ENCODE measurements around the gene PCCA. TPM values are rescaled to one million over a fixed set of nuclear protein-coding genes. Genes with fewer than 3 reads are reported as not detected.

Gene PCCA
- total RNA-seq, 1 experiment from 2014 or later = 8.9 TPM

- BruUV-seq (replicated peaks) = no TSS peak
These were observed 202.7 kb downstream of the PCCA start for GRCh38 chr13:100291624-100292023.

GRCh38 chr13:100297413-100297812 lies 208.5 kb downstream of the PCCA start:
- Mint-ChIP-seq H3K9me3 (ENCODE audit: low read depth, unreplicated experiment) (no peaks in the 10 kb centered on the region), H3K36me3 (ENCODE audit: insufficient read depth, unreplicated experiment) (no peaks in the 10 kb centered on the region), H3K4me1 (ENCODE audit: low read depth, unreplicated experiment) (no peaks in the 10 kb centered on the region), H3K4me3 (ENCODE audit: low read depth, unreplicated experiment) (no peak overlapping the region), H3K27me3 (ENCODE audit: unreplicated experiment) (no peaks in the 10 kb centered on the region), H3K27ac (ENCODE audit: unreplicated experiment) (no peak overlapping the region)
- CTCF ChIA-PET = interaction anchor here (0.6 kb wide), 1 partner anchor 626 kb away, joined by 3 read pairs; no protein-coding TSS in a partner anchor
- no TSS peak for BruUV-seq (replicated peaks)
- DNase-seq = no peak
- TF ChIP-seq, protein P1, sequence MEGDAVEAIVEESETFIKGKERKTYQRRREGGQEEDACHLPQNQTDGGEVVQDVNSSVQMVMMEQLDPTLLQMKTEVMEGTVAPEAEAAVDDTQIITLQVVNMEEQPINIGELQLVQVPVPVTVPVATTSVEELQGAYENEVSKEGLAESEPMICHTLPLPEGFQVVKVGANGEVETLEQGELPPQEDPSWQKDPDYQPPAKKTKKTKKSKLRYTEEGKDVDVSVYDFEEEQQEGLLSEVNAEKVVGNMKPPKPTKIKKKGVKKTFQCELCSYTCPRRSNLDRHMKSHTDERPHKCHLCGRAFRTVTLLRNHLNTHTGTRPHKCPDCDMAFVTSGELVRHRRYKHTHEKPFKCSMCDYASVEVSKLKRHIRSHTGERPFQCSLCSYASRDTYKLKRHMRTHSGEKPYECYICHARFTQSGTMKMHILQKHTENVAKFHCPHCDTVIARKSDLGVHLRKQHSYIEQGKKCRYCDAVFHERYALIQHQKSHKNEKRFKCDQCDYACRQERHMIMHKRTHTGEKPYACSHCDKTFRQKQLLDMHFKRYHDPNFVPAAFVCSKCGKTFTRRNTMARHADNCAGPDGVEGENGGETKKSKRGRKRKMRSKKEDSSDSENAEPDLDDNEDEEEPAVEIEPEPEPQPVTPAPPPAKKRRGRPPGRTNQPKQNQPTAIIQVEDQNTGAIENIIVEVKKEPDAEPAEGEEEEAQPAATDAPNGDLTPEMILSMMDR (IDR thresholded peaks at IDR 0.05; ENCODE audit: unreplicated experiment) = no peak
- intact Hi-C loops (cut with micrococcal nuclease; ENCODE audit: unreplicated experiment) = no loop called here

More at GRCh38 chr13:100291624-100292023, 202.7 kb downstream of the PCCA start:
- Mint-ChIP-seq H3K27me3 (ENCODE audit: unreplicated experiment) (no peaks in the 10 kb centered on the region), H3K27ac (ENCODE audit: unreplicated experiment) (no peak overlapping the region), H3K4me1 (ENCODE audit: low read depth, unreplicated experiment) (no peaks in the 10 kb centered on the region), H3K4me3 (ENCODE audit: low read depth, unreplicated experiment) (no peak overlapping the region), H3K9me3 (ENCODE audit: low read depth, unreplicated experiment) (no peaks in the 10 kb centered on the region), H3K36me3 (ENCODE audit: insufficient read depth, unreplicated experiment) (no peaks in the 10 kb centered on the region)
- intact Hi-C loops (cut with micrococcal nuclease; ENCODE audit: unreplicated experiment) = no loop called here
- no peak for DNase-seq
- TF ChIP-seq, protein P1 (IDR thresholded peaks at IDR 0.05; ENCODE audit: unreplicated experiment) = no peak
- CTCF ChIA-PET = no interaction called here

DNA sequence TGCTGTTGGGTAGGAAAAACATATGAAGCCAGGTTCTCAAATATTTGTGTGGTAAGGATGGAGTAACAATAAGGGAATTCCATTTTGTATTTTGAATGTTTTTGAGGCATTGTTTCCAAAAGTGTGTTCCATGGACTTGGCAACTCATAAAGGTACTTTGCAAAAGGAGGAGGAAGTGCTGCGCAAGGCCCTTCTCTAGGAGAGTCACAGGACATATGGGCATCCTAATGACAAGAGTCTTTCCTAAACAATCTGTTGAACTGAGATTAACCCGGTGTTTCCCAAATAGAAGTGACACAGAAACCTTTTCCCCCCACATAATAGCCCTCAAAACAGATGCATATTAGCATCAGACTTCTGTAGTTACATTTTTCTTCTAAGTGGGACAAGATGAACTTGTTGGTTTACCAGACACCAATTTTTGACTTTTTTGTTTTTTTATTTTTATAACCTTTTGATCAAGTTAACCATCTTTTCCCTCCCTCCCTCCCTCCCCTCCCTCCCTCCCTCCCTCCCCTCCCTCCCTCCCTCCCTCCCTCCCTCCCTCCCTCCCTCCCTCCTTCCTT lies 209.3 kb downstream of the PCCA start:
- Mint-ChIP-seq H3K36me3 (ENCODE audit: insufficient read depth, unreplicated experiment) (no peaks in the 10 kb centered on the region), H3K27me3 (ENCODE audit: unreplicated experiment) (no peaks in the 10 kb centered on the region), H3K4me1 (ENCODE audit: low read depth, unreplicated experiment) (no peaks in the 10 kb centered on the region), H3K27ac (ENCODE audit: unreplicated experiment) (no peak overlapping the region), H3K9me3 (ENCODE audit: low read depth, unreplicated experiment) (no peaks in the 10 kb centered on the region), H3K4me3 (ENCODE audit: low read depth, unreplicated experiment) (no peak overlapping the region)
- CTCF ChIA-PET = interaction anchor here (0.6 kb wide), 1 partner anchor 627 kb away, joined by 3 read pairs; no protein-coding TSS in a partner anchor
- TF ChIP-seq, protein P1 (IDR thresholded peaks at IDR 0.05; ENCODE audit: unreplicated experiment) = no peak
- BruUV-seq (replicated peaks) = no TSS peak
- intact Hi-C loops (cut with micrococcal nuclease; ENCODE audit: unreplicated experiment) = no loop called here
- no peak for DNase-seq

GRCh38 chr13:100298691-100299090 lies 209.8 kb downstream of the PCCA start:
- H3K4me1 Mint-ChIP-seq (ENCODE audit: low read depth, unreplicated experiment) = no peaks in the 10 kb centered on the region
- CTCF ChIA-PET = no interaction called here
- no peaks in the 10 kb centered on the region for H3K27me3 Mint-ChIP-seq (ENCODE audit: unreplicated experiment)
- BruUV-seq (replicated peaks) = no TSS peak
- intact Hi-C loops (cut with micrococcal nuclease; ENCODE audit: unreplicated experiment) = no loop called here
- no peaks in the 10 kb centered on the region for H3K9me3 Mint-ChIP-seq (ENCODE audit: low read depth, unreplicated experiment)
- no peak for DNase-seq
- TF ChIP-seq, protein P1 (IDR thresholded peaks at IDR 0.05; ENCODE audit: unreplicated experiment) = no peak
- H3K4me3 Mint-ChIP-seq (ENCODE audit: low read depth, unreplicated experiment) = no peak overlapping the region
- no peaks in the 10 kb centered on the region for H3K36me3 Mint-ChIP-seq (ENCODE audit: insufficient read depth, unreplicated experiment)
- no peak overlapping the region for H3K27ac Mint-ChIP-seq (ENCODE audit: unreplicated experiment)
